CD8-positive, alpha-beta memory T cell (primary cell): ENCODE results near the gene TREH. TPM values are rescaled to one million over a fixed set of nuclear protein-coding genes. Genes with fewer than 3 reads are reported as not detected.
A peak's percentile ranks its signal among the peaks of the same experiment; 100 is the strongest.
"Not testable (repeated sequence)": the region's sequence is repeated elsewhere in the genome, so short reads cannot be mapped to it uniquely, and the experiment has no call there.

Experiments used
- CTCF ChIA-PET: fragments of 350-600 bp; sonication (Branson Sonifier 250); formaldehyde crosslinking; loops from one replicate; lab custom pipeline; 2021; ENCODE audit warnings: antibody characterized with exemption; lab: Charles Lee
- POLR2A ChIA-PET: fragments of 350-600 bp; sonication (Branson Sonifier 250); formaldehyde crosslinking; loops from one replicate; lab custom pipeline; 2021; ENCODE audit warnings: antibody characterized with exemption; lab: Charles Lee
- DNase-seq, 5 donors: peaks; one replicate each; pipeline versions ENCODE4 v3.0.0 to v3.0.0-alpha.2; 2020 to 2022; ENCODE audit warnings: mixed read lengths in 1 of 5
- H3K27ac ChIP-seq: one replicate; pipeline ENCODE4 v1.7.0; 2013; ENCODE audit warnings: low read depth, mild to moderate bottlenecking, low read length, moderate library complexity
- H3K27me3 ChIP-seq: 2 replicates; pipeline ENCODE4 v1.7.0; 2013; ENCODE audit warnings: low read length, mild to moderate bottlenecking; ENCODE audit not compliant: insufficient read depth, poor library complexity, severe bottlenecking
- H3K36me3 ChIP-seq: 2 replicates; pipeline ENCODE4 v1.7.0; 2013; ENCODE audit warnings: mild to moderate bottlenecking, low read length, moderate library complexity; ENCODE audit not compliant: insufficient read depth
- H3K4me1 ChIP-seq: 2 replicates; pipeline ENCODE4 v1.7.0; 2013; ENCODE audit warnings: mild to moderate bottlenecking, low read length, moderate library complexity; ENCODE audit not compliant: insufficient read depth
- H3K4me3 ChIP-seq: 2 replicates; pipeline ENCODE4 v1.7.0; 2013; ENCODE audit warnings: mild to moderate bottlenecking, low read length
- H3K9me3 ChIP-seq: 2 replicates; pipeline ENCODE4 v1.7.0; 2013; ENCODE audit warnings: mild to moderate bottlenecking, low read length
- H3K27ac Mint-ChIP-seq, 8 donors: one replicate each; pipeline ENCODE4 v1.8.0; 2020 to 2021; ENCODE audit warnings: mixed read lengths in 8 of 8, mild to moderate bottlenecking in 6 of 8, inconsistent platforms in 3 of 8, moderate library complexity in 3 of 8
- H3K27me3 Mint-ChIP-seq, 2 donors: one replicate each; pipeline ENCODE4 v1.8.0; 2020 to 2021; ENCODE audit warnings: mixed read lengths in 2 of 2, mild to moderate bottlenecking in 1 of 2, moderate library complexity in 1 of 2
- H3K36me3 Mint-ChIP-seq, 3 donors: one replicate each; pipeline ENCODE4 v1.8.0; 2020 to 2021; ENCODE audit warnings: mixed read lengths in 3 of 3, inconsistent platforms in 1 of 3, mild to moderate bottlenecking in 1 of 3
- H3K4me1 Mint-ChIP-seq, 3 donors: one replicate each; pipeline ENCODE4 v1.8.0; 2020 to 2021; ENCODE audit warnings: mixed read lengths in 3 of 3, inconsistent platforms in 1 of 3, mild to moderate bottlenecking in 1 of 3
- H3K4me3 Mint-ChIP-seq, 7 donors: one replicate each; pipeline ENCODE4 v1.8.0; 2020 to 2021; ENCODE audit warnings: mixed read lengths in 7 of 7, mild to moderate bottlenecking in 6 of 7, moderate library complexity in 4 of 7, inconsistent platforms in 2 of 7
- H3K9me3 Mint-ChIP-seq, 5 donors: one replicate each; pipeline ENCODE4 v1.8.0; 2020 to 2022; ENCODE audit warnings: mixed read lengths in 5 of 5, mild to moderate bottlenecking in 3 of 5, moderate library complexity in 2 of 5, inconsistent platforms in 1 of 5
- polyA plus RNA-seq: library from polyadenylated mRNA; unstranded; fragments of 300-500 nt; fragmentation: Illumina TruSeq; gene quantifications from one replicate; pipeline ENCODE4 v1.2.3, GENCODE V29; 2021
- total RNA-seq, 2 experiments: library from RNA; stranded (reverse); gene quantifications; one replicate each; pipeline ENCODE4 v1.2.3, GENCODE V29; 2021

TREH gene
- total and polyA plus RNA-seq, 3 experiments from 2014 or later: not detected

- H3K36me3 ChIP-seq: no peaks in the 10 kb centered on the region
- no peak overlapping the region for H3K27ac ChIP-seq
- peaks cover 0 to 3% (median 2%) of the 10 kb centered on the region in 3 donors for H3K36me3 Mint-ChIP-seq
- no peak for DNase-seq
- ChIA-PET POLR2A (no interaction called here), CTCF (no interaction called here)
- peaks cover 4% of the 10 kb centered on the region for H3K27me3 ChIP-seq
- H3K9me3 ChIP-seq: no peaks in the 10 kb centered on the region
- H3K4me3 Mint-ChIP-seq: no peak overlapping the region
- H3K27me3 Mint-ChIP-seq: peaks cover 7 to 12% of the 10 kb centered on the region in 2 donors
- peaks cover 9 to 11% (median 9%) of the 10 kb centered on the region in 3 donors for H3K4me1 Mint-ChIP-seq
- H3K4me1 ChIP-seq: peaks cover 9% of the 10 kb centered on the region
- no peaks in the 10 kb centered on the region for H3K9me3 Mint-ChIP-seq
- no peak overlapping the region for H3K27ac Mint-ChIP-seq
- H3K4me3 ChIP-seq: no peak overlapping the region
Measured at GRCh38 chr11:118615976-118616371, 63.5 kb downstream of the TREH start.

GRCh38 chr11:118615282-118615975 is 64.0 kb downstream of the TREH start:
- Histone ChIP-seq H3K27ac (no peak overlapping the region), H3K9me3 (no peaks in the 10 kb centered on the region), H3K27me3 (no peaks in the 10 kb centered on the region), H3K4me3 (no peak overlapping the region), H3K4me1 (peaks cover 6% of the 10 kb centered on the region), H3K36me3 (no peaks in the 10 kb centered on the region)
- Mint-ChIP-seq H3K9me3 (no peaks in the 10 kb centered on the region), H3K4me3 (no peak overlapping the region), H3K27me3 (peaks cover 6 to 7% of the 10 kb centered on the region in 2 donors), H3K4me1 (peaks cover 5 to 7% (median 7%) of the 10 kb centered on the region in 3 donors), H3K36me3 (peaks cover 0 to 3% (median 2%) of the 10 kb centered on the region in 3 donors), H3K27ac (no peak overlapping the region)
- ChIA-PET CTCF (no interaction called here), POLR2A (no interaction called here)
- DNase-seq: no peak

DNA sequence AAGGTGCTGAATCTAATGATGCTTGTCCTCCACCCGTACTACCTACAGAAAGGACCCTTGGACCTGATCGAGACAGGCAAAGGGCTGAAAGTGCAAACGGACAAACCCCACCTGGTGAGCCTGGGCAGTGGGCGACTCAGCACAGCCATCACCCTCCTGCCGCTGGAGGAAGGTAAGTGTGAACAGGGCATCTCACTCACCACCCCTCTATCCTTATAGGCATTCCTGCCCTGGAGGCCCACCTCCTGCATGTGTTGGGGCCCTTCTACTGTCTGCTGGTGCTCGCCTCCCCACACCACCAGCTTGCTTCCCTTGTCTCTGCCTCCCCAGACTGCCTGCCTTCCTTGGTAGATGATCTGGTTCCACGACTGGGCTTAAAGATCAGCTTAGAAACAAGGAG is 64.9 kb downstream of the TREH start:
- Histone ChIP-seq H3K4me1 (peaks cover 13% of the 10 kb centered on the region), H3K9me3 (no peaks in the 10 kb centered on the region), H3K27me3 (no peaks in the 10 kb centered on the region), H3K27ac (no peak overlapping the region), H3K4me3 (no peak overlapping the region), H3K36me3 (no peaks in the 10 kb centered on the region)
- POLR2A ChIA-PET: no interaction called here
- Mint-ChIP-seq H3K36me3 (peaks cover 0 to 3% (median 2%) of the 10 kb centered on the region in 3 donors), H3K27ac (peak overlapping the region in 1 of 8 donors; percentile 25), H3K4me1 (peaks cover 7 to 11% (median 11%) of the 10 kb centered on the region in 3 donors), H3K9me3 (no peaks in the 10 kb centered on the region), H3K4me3 (no peak overlapping the region), H3K27me3 (peaks cover under 1 to 7% of the 10 kb centered on the region in 2 donors)
- no peak for DNase-seq
- CTCF ChIA-PET: no interaction called here

- H3K4me1 Mint-ChIP-seq: peaks cover 17 to 23% (median 22%) of the 10 kb centered on the region in 3 donors
- Histone ChIP-seq H3K36me3 (no peaks in the 10 kb centered on the region), H3K27me3 (no peaks in the 10 kb centered on the region), H3K9me3 (no peaks in the 10 kb centered on the region), H3K27ac (no peak overlapping the region), H3K4me3 (no peak overlapping the region), H3K4me1 (peaks cover 22% of the 10 kb centered on the region)
- no peak overlapping the region for H3K27ac Mint-ChIP-seq
- H3K9me3 Mint-ChIP-seq: no peaks in the 10 kb centered on the region
- peaks cover 0 to 3% (median 2%) of the 10 kb centered on the region in 3 donors for H3K36me3 Mint-ChIP-seq
- no peak for DNase-seq
- ChIA-PET POLR2A (interaction anchor here (0.6 kb wide), 1 partner anchor 50 kb away, joined by 8 read pairs; no protein-coding TSS in a partner anchor), CTCF (interaction anchor here (1.0 to 2.8 kb wide), 8 partner anchors 9 to 468 kb away, joined by 3 to 13 read pairs (median 4); partner anchors contain the start of gene ARCN1)
- H3K27me3 Mint-ChIP-seq: peaks cover 0 to 7% of the 10 kb centered on the region in 2 donors
- peak overlapping the region in 1 of 7 donors; percentile 54 for H3K4me3 Mint-ChIP-seq
Measured at GRCh38 chr11:118612378-118612777, 67.1 kb downstream of the TREH start.

- not testable (repeated sequence) for H3K36me3 ChIP-seq, H3K9me3 Mint-ChIP-seq, H3K4me3 ChIP-seq, H3K27me3 ChIP-seq, DNase-seq, H3K27me3 Mint-ChIP-seq, H3K27ac ChIP-seq, H3K9me3 ChIP-seq, H3K36me3 Mint-ChIP-seq
- Mint-ChIP-seq H3K4me3 (peak overlapping the region; percentile 70 to 86 (median 78)), H3K27ac (peak overlapping the region in 6 of 8 donors; percentile 2 to 91 (median 79)), H3K4me1 (peaks cover 21 to 28% (median 23%) of the 10 kb centered on the region in 3 donors)
- H3K4me1 ChIP-seq: peaks cover 22% of the 10 kb centered on the region
- CTCF ChIA-PET: interaction anchor here (0.9 to 2.8 kb wide), 9 partner anchors 10 to 467 kb away, joined by 3 to 13 read pairs (median 4); partner anchors contain the start of gene ARCN1
- POLR2A ChIA-PET: interaction anchor here (0.6 to 0.7 kb wide), 2 partner anchors 10 to 16 kb away, joined by 3 to 6 read pairs; no protein-coding TSS in a partner anchor
Measured at GRCh38 chr11:118611433-118611795, 68.0 kb downstream of the TREH start.

- Mint-ChIP-seq H3K27me3 (peaks cover 0 to 5% of the 10 kb centered on the region in 2 donors), H3K4me3 (peak overlapping the region; percentile 70 to 86 (median 78)), H3K27ac (peak overlapping the region in 6 of 8 donors; percentile 2 to 97 (median 82)), H3K36me3 (no peaks in the 10 kb centered on the region), H3K4me1 (peaks cover 21 to 28% (median 23%) of the 10 kb centered on the region in 3 donors), H3K9me3 (no peaks in the 10 kb centered on the region)
- POLR2A ChIA-PET: interaction anchor here (0.6 to 0.7 kb wide), 2 partner anchors 16 to 273 kb away, joined by 3 to 6 read pairs; no protein-coding TSS in a partner anchor
- peak; percentile 81 to 87 (median 83) for DNase-seq
- Histone ChIP-seq H3K36me3 (no peaks in the 10 kb centered on the region), H3K27me3 (no peaks in the 10 kb centered on the region), H3K9me3 (no peaks in the 10 kb centered on the region), H3K27ac (no peak overlapping the region), H3K4me1 (peaks cover 22% of the 10 kb centered on the region), H3K4me3 (peak overlapping the region; percentile 43)
- CTCF ChIA-PET: interaction anchor here (0.9 to 7.7 kb wide), 10 partner anchors 11 to 466 kb away, joined by 3 to 57 read pairs (median 4); partner anchors contain the start of gene ARCN1
Measured at GRCh38 chr11:118610773-118611432, 68.5 kb downstream of the TREH start.

- Mint-ChIP-seq H3K9me3 (no peaks in the 10 kb centered on the region), H3K36me3 (no peaks in the 10 kb centered on the region), H3K27me3 (peaks cover 0 to 5% of the 10 kb centered on the region in 2 donors), H3K4me3 (peak overlapping the region; percentile 73 to 95 (median 83)), H3K4me1 (peaks cover 21 to 28% (median 23%) of the 10 kb centered on the region in 3 donors), H3K27ac (peak overlapping the region in 6 of 8 donors; percentile 23 to 97 (median 90))
- ChIA-PET CTCF (interaction anchor here (0.6 to 7.7 kb wide), 5 partner anchors 12 to 330 kb away, joined by 3 to 57 read pairs (median 3); no protein-coding TSS in a partner anchor), POLR2A (interaction anchor here (0.6 kb wide), 3 partner anchors 21 to 273 kb away, joined by 3 to 7 read pairs (median 5); no protein-coding TSS in a partner anchor)
- Histone ChIP-seq H3K27me3 (no peaks in the 10 kb centered on the region), H3K4me3 (peak overlapping the region; percentile 43), H3K36me3 (no peaks in the 10 kb centered on the region), H3K4me1 (peaks cover 22% of the 10 kb centered on the region), H3K27ac (no peak overlapping the region), H3K9me3 (no peaks in the 10 kb centered on the region)
- peak in 2 of 5 donors; percentile 9 to 21 for DNase-seq
Measured at GRCh38 chr11:118610225-118610772, 69.2 kb downstream of the TREH start.
